OCI-LY3 (cell line): ENCODE data around the gene ERBB2.

Experiments
- CTCF ChIP-seq: fragments of 200-600, 300-600 bp; sonication (generic); IDR thresholded peaks from 2 replicates; pipeline ENCODE4 v1.5.1; 2014; ENCODE audit warnings: antibody characterized with exemption, low read length, low read depth
- EZH2phosphoT487 ChIP-seq: fragments of 200-600 bp; shearing (Covaris generic); IDR thresholded peaks from 2 replicates; pipeline ENCODE4 v1.6.1; 2018; ENCODE audit warnings: antibody characterized with exemption, mixed run types, low read depth

DNA sequence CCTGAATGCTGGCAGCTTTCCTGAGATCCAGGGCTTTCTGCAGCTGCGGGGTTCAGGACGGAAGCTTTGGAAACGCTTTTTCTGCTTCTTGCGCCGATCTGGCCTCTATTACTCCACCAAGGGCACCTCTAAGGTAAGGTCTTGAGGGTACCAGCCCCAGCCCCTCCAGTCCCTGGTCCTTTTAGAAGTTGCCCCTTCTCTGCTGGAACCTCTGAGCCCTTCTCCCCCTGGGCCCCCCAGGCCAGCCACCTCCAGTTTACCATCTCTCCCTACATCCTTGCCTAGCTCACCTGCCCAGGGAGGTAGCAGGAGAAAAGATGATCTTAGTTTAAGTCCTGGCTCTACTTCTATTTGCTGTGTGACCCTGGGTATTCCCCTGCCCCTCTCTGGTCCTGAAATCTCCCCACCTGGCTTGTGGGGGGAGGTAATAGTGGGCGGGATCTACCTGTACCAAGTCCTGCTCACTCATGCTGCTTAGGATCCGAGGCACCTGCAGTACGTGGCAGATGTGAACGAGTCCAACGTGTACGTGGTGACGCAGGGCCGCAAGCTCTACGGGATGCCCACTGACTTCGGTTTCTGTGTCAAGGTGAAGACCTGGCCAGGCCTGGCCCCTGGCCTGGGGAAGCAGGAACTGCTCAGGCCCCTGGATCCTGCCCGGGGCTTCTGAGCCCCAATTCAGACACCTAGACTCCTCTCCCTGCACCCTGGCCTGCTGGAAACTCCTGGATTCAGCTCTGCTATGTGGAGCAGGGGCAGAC, 44.4 kb downstream of the ERBB2 start:
- no peak for TF ChIP-seq CTCF
- TF ChIP-seq EZH2phosphoT487: no peak
